Fibroblast of peridontal ligament (primary cell): Measurements from ENCODE around the gene CCDC124.
"Not testable (repeated sequence)": the region's sequence is repeated elsewhere in the genome, so short reads cannot be mapped to it uniquely, and the experiment has no call there.

Experiments
- DNase-seq: peaks from one replicate; pipeline ENCODE4 v3.0.0-alpha.2; 2010; ENCODE audit errors: extremely low read depth

The CCDC124 gene

DNA sequence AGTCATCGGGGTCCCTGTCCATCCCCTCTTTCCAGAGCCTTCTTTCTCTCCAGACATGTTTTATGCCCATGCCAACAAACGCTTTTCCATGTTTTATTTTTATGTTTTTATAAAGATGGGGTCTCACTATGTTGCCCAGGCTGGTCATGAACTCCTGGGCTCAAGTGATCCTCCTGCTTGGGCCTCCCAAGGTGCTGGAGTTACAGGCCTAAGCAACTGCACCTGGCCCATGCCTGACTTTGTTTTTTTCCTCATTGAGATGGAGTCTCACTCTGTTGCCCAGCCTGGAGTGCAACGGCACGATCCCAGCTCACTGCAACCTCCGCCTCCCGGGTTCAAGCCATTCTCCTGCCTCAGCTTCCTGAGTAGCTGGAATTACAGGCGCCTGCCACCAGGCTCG lies 53.8 kb downstream of the CCDC124 start:
- not testable (repeated sequence) for DNase-seq

DNA sequence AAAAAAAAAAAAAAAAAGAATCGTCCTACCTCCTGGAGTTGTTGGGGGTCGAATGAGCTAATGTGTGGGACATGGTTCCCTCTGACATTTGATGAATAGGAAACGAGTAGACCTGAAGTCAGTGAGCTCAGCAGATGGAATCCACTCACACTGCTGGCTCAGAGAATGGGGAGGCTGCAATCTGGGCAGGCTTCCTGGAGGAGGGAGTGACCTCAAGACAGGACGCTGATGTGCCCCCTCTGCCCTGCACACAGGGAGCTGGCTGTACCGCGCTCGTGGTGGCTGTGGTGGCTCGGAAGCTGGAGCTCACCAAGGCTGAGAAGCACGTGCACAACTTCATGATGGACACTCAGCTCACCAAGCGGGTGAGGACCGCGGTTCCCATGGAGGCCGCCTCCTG lies 55.3 kb downstream of the CCDC124 start:
- DNase-seq = no peak

DNA sequence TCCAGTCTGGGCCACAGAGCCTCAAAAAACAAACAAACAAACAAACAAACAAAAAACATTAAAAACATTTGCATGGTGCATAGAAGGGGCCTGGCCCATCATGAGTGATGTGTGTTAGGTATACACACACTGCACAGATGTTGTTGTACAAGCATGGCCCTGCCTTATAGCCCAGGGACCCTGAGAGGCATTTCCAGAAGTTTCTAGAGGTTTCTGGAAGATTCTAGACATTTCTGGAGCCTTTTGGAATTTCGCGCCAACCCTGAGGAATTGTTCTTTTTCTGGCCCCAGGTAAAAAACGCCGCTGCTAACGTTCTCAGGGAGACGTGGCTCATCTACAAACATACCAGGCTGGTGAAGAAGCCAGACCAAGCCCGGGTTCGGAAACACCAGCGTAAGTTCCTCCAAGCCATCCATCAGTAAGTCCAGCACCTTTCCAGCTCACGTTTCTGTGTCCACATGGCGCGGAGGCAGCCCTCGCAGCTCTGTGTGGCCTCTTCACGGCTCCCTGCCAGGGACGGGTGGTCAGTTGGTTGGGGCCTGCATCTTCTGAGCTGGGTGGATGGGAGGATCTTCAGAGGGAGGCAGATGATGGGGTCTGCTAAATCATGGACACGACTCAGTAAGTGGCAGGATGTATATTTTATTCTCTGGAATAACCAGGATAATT lies 56.7 kb downstream of the CCDC124 start:
- no peak for DNase-seq

DNA sequence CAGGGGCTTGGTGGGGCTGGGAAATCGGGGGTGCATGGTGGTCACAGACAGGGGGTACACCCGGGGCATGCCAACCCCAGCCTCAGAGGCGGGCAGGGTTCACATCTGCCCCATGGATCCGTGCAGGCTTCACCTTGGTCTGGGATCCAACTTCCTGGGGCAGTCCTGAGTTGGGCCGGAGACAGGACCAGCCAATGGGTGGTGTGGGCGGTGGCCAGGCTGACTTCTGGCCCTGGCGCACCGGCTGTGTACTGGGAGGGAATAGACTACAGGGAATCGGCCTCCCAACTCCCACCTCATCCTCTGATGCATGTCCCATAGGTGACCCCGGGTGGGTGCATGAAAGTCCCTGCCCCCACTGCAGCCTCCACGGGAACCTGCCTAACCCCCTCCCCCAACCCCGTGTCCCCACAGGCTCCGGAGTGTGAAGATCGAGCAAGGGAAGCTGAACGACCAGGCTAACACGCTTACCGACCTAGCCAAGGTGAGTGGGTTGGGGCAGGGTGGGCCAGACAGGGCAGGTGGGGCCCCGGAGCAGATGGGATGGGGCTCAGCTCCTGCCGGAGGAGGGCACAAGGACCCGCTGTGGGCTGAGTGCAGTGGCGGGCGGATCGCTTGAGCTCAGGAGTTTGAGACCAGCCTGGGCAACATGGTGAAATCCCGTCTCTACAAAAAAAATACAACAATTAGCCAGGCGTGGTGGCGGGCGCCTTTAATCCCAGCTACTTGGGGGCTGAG lies 60.4 kb downstream of the CCDC124 start:
- no peak for DNase-seq
